HG03159 (cell line): ENCODE data around the gene THAP10.
"Not testable (repeated sequence)": the region's sequence is repeated elsewhere in the genome, so short reads cannot be mapped to it uniquely, and the experiment has no call there.

Experiments
- ATAC-seq: cut with Tn5 transposase; IDR thresholded peaks from one replicate; pipeline ENCODE4 v1.9.1; 2021; ENCODE audit warnings: mild to moderate bottlenecking, moderate library complexity; ENCODE audit not compliant: unreplicated experiment

THAP10 gene

DNA sequence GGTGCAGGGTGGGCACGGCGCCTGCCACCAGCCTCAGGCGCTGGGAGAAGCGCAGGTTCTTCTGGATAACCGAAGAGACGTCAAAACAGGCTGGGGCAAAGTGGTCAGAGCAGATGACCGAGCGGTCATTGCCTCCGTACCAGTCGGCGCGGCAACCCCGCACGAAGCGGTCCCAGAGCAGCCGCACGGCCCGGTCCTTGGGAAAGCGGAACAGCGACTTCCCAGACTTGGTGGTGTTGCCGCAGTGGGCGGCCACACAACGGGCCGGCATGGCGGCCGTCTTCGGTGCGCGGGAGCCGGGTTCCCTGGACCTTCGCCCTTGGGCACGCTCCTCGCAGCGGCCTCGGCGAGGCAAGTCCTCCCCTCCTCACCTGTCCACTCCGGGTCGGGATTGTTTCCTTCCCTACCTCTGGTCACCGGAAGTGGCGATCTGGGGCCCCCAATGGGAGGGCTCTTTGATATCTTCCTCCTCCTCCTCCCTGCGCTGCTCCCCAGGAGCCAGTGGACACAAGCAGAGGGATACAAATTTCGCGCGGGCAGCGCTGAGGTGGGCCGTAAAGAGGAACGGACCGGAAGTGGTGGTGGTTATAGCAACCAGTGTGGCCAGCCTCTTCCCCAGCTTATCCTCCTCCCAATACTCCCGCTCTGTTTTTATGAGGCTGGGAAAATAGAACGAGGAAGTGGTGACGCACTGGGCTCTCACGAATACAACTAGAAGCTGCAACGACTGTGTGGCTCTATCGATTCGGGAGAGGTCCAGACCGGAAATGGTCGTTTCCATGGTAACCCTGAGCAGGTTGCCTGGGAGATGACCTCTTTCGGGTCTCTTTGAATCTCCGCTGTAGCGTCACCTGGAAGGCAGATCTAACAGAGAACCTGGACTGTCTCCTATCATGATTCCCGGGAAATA is at the start of gene THAP10, which contains the start of gene LRRC49:
Gene THAP10, minus strand, starts transcription at position 432 of the 910 bp plus-strand sequence. Its CDS starts 161 bp downstream, at position 271.
Gene LRRC49, plus strand, starts transcription at position 825 of the 910 bp plus-strand sequence. Its CDS starts 69 bp downstream, at position 894.
- peak; percentile 86 for ATAC-seq

DNA sequence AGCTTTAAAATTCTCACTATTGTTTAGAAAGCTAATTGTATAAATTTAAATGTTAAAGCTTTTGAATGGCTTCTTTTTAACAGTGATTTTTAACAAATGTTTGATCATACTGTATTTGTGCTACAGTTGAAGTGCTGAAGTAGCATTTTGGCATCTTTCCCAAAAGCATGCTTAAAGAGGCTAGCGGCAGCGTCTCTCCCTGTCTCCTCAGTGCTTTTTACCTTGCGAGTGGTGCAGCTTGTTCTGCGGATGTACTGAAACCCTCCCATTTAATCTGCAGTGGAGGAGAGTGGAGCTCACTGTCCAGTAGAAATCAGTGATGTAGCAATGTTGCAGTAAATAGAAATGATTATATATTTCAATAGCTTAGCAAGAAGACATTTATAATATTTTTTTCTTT is 44.1 kb upstream of the THAP10 start:
- ATAC-seq: no peak

DNA sequence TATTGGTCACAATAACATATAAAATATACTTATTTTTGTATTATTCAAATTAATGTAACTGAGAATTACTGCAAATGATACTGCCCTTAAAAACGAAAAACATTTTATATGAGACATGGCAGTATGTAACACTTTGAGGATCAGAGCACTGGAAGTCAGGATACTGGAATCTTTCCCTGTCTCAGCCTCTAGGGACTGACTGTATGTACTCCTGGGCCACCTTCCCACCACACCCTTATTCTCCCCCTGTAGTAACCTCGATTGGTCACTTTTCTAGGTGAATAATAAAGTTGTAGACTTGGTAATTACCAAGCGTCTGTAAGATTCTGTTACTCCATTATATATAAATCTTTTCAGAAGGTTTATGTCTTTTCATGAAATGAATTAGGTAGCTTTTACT is 43.4 kb upstream of the THAP10 start:
- ATAC-seq: no peak

DNA sequence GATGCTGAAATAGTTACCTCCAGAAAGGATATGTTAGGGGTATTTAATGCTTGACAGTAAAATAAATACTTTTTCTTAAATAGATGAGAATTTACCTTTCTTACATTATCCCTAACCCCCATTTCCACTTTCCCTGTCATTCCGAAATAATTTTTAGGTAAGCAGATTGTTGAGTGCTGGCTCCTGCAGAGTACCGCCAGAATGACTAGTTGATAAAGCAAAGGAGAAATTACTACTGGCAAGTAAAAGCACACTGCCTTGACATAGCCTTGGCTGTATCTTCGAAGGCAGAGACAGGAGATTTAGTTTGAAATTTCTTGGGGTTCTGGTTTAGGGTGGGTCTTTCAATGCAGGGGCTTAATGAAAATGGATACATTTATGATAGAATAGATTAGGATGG is 41.2 kb upstream of the THAP10 start:
- no peak for ATAC-seq

DNA sequence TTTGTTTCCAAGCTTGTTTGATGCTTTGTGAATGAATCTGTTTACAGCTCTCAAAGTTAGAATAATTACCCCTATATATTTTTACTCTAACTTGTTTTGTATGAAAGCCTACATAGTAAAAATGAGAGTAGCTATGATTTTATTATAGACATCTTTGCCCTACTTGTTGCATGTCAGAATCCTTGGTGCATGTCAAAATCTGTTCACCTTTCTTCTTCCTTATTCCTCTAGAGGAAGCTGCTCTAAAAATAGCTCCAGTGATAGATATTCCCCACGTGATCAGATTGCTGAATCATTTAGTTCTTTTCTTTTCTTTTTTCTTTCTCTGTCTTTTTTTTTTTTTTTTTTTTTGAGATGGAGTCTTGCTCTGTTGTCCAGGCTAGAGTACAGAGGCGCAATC is 40.2 kb upstream of the THAP10 start:
- no peak for ATAC-seq

DNA sequence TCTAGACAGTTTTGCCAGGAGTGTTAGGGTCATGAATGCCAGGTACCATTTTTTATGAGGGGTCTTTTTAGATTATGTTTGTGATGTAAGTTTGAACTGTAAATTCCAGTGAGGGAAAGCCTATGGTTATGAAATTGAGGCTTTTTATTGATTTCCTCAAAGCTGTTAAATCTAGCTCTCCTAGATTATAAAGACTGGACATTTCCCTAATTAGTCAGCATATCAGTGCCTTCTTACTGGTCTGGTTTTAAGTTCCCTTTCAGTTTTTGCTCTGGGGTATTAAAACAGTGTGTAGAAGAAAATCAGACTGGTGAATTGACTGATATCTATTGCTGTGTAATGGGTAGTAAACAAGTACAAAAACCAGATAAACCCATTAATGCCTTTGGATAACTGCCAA is 39.6 kb upstream of the THAP10 start:
- ATAC-seq: no peak

DNA sequence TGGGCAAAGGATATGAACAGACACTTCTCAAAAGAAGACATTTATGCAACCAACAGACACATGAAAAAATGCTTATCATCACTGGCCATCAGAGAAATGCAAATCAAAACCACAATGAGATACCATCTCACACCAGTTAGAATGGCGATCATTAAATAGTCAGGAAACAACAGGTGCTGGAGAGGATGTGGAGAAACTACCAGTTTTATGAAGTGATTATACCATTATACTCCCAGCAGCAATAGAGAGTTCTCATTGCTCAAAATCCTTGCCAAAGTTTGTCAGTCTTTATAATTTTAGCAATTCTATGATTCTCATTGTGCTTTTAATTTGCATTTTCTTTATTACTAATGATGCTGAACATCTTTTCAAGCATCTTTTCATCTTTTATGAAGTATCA is 34.7 kb upstream of the THAP10 start:
- not testable (repeated sequence) for ATAC-seq

DNA sequence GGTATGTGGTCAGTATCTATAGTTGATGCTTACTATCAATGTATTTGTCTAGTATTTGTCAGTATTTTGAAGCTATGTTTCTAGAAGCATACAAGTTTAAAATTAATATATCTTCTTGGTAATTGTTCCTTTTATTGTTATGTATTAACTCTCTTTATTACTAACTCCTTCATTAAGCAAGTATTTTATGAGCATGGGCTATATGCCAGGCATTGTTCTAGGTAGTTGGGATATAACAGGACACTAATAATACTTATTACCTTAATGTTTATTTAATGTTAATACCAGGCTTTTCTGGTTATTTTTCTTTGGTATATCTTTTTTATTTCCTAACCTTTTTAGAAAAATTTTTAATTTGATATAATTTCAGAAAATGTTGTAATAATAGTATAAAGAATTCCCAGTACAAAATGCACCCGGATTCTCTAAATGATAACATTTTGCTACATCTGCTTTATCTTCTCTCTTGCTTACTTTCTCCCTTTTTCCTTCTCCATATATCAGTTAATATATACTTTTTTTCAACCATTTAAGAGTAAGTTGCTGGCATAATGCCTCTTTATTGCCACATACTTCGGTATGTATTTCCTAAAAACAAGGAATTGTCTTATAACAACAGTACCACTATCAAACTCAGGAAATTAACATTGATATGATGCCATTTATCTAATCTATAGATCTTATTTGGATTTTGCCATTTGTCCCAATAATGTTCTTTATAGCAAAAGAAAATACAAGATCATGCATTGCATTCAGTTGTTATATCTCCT is 31.3 kb upstream of the THAP10 start:
- ATAC-seq: no peak

DNA sequence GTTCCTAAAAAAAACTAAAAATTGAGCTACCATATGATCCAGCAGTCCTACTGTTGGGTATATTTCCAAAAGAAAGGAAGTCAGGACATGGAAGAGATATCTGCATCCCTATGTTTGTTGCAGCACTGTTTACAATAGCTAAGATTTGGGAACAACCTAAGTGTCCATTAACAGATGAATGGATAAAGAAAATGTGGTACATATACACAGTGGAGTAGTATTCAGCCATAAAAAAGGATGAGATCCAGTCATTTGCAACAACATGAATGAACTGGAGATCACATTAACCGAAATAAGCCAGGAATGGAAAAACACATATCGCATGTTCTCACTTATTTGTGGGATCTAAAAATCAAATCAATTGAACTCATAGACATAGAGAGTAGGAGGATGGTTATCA is 29.9 kb upstream of the THAP10 start:
- no peak for ATAC-seq

DNA sequence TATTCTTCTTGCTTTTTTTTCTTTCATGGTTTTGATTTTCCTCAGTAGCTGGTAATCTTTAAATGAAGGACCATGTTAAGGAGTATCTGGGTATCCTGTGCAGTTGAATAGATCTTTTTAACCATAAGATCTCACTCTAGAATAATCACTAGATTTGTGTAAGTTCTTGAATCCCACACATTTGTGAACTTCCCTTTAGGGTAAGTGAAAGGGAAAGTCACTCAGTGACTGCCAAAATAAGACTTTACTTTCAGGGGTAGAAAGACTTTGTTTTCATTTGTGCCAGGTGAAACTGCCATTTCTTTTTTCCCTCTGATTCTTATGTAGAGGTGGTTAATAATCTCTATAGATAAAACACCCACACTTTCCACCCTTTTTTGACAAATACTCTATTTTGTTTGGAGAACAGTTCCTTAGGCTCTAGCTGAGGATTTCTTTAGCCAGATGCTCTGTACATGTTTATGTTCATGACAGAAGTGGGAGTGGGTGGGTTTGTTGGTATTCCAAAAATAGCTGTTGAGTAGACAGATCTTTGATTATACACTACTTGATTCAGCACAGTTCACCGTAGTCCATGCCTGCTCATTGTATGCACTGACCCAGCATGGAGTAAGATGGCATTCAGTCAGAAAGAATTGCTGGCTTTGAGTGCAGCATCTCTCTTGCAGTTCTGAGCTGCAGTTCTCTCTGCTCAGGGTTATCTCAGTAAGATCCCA is 28.9 kb upstream of the THAP10 start:
- ATAC-seq: no peak

DNA sequence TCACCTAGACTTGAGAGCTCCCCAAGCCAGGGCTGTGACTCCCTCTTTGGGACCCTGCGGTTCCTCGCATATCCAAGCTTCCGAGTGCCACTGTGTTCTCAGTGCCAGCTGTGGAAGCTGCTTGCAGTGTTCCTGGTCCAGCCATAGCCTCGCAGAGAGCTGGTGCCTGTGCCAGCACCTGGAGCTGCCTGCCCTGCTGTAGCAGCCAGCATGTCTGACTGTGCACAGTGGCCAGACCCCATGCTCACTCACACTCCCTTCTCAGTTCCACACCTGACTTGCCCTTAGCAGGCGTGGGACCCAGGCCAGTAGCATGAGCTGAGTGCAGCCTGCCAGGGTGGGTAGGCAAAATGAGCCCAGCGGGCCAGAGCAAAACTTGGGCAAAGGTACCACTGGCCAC is 25.7 kb upstream of the THAP10 start:
- no peak for ATAC-seq

DNA sequence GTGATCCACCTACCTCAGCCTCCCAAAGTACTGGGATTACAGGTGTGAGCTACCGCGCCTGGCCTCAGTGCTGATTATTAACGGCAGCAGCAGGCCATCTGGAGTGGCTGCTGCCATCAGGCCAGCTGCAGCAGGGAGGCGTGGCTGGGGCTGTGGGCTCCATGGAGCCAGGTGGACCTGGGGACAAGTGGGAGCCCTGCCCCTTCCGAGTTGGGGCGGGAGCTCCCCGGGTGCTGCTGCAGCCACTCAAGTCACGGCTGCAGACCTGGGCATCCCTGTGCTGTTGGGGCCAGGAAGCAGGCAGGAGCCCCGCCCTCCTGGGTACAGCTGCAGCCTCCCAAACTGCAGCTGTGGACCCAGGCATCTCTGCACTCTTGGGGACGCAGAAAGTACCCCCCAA is 24.3 kb upstream of the THAP10 start:
- ATAC-seq: no peak

DNA sequence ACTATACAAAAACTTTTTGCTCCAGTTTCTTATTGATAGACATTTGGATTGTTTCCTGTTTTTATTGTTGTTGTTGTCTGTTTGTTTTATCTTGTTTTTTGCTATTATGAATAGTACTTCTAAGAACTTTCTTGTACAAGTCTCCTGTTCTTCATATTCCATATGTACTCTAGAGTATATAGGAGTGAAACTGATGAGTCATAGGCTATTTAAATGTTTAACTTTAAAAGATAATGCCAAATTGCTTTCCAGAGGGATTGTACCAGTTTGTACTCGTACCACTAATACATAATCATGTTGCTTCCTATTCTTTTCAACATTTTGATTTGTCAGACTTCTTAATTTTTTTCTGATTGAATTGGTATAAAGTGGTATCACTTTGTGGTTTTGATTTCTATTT is 20.0 kb upstream of the THAP10 start:
- no peak for ATAC-seq

DNA sequence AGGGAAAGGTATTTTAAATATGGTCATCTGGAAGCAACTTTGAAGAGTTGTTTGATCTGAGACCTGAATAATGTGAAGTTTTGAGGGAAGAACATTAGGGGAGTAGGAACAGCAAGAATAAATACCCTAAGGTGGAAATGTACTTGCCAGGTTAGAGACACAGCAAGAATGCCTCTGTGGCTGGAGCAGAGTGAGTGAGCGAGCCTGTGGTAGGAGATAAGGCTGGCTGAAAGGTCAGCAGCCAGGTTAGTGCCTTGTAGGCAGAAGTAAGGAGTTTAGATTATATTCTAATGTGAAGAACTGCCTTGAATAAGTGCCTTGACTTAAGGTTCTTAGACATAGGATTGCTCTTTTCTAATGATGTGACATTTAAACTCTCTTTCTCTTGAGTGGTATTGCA is 18.7 kb upstream of the THAP10 start:
- no peak for ATAC-seq

DNA sequence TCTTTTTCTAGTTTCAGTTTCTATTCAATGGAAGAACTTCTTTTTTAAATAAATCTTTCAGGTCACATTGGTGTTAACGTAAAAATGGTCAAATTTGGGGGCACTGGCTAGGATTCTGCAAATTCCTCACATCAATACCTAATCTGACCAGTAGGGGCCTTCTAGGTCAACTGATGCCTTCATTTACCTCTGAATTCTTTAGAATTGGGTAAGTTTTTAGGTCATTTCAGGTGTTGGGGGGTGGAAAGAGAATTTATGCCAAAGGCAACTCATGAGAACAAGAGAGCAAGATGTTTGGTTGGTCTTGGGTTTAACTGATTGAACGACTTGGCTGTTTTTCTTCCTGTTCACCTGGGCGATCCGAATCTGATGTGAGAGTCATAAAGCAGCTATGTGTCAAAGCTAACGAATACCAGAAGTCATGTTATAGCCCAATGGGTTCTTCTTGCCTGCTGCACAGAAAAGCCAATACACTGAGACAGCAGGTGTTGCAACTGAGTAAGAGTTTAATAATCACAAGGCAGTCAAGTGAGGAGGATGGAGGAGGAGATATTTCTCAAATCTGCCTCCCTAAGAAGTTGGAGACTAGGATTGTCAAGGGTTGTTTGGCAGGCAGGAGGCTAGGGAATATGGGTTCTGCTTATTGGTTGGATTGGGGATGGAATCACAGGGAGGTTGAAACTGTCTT is 15.7 kb upstream of the THAP10 start:
- no peak for ATAC-seq

DNA sequence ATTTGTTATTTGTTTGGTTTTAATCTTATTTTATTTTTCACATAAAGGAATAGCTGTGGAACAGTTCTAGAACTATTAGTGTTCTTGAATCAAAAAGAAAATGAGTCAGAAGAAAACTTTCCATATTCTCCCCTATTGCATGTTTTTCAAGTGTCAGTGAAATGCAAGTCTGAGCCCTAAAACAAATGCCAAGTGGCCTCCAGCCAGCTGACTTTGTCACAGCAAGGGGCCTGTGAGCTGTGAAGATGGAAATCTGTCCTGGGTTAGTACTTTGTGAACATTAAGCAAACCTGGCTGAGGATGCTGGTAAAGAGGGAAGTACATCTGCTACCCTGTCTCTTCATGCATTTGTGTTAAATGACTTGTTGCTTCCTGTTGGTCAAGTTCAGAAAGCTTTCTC is 14.6 kb upstream of the THAP10 start:
- no peak for ATAC-seq

DNA sequence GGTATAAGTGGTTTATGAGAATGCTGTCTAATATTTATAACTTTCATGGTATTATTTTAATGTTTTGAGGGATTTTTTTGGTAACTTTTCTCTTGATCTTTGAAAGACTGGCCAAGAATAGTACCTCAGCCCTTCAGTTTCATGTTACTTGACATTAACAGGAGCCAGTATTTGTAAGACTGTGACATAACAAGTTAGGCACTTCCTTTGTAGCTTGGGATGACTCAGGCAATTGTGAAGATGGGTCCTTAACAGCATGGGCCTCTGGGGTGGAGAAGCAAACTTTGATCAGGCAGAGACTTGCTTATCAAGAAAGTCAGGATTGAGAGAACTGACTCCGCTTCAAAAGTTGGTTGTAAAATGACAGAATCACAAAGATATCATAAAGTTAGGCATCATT is 9.9 kb upstream of the THAP10 start:
- no peak for ATAC-seq

DNA sequence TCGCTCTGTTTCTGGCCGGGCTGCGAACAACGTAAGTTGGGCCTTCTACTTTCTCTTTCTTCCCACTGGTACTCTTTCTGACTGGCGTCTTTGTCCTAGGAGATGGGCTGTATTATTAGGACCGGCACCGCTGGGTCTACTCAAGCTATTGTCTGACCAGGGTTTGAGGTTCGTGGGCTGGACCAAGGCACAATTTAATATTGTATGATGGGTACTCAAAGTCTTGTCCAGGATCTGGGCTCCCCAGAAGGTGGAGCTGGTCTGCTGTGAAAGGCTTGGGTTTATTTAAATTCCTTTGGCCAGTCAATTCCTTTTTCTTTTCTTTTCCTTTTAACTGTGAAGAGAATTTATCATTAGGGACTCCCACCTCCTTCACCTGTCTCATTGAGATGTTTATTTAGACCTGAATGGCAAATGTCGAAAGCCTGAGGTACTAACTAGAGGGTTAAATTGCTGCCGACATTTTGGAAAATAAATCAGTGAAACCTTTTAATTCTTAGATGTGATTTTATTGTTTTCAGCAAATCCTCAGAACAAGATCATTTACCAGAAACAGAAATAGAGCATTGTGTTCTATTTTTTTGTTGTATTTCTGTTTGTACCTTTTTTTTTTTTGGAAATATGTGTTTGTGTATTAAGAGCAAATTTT is 803 bp upstream of the THAP10 start:
- ATAC-seq: peak; percentile 31

DNA sequence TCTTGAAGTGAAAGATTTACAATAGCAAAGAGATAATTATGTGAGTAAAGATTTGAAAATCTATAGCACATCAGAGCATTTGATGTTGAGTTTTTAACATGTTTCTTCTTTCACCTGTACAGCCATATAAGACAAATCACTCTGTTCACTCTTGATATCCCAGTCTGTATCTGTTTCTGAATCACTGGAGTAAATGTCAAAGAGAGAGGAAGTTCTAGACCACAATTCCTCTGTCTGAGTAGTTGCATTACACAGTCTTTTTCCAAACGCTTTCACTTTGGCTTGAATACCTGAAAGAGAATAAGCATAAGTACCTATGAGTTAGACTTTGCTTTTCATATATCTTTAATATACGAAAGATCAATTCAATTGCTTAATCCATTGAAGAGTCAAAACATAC is 9.9 kb downstream of the THAP10 start:
- no peak for ATAC-seq

DNA sequence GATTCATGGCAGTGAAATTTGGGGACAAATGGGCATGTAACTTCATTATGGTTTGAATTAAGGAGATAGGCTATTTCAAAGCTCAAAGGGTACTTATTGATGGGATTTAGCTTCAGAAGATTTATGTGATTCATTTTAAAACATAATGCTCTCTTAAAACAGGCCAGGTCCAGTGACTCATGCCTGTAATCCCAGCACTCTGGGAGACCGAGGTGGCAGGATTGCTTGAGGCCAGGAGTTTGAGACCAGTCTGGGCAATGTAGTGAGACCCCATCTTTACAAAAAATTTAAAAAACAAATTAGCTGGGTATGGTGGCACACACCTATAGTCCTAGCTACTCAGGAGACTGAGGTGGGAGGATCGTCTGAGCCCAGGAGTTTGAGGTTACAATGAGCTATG is 11.5 kb downstream of the THAP10 start:
- no peak for ATAC-seq
